Ovary (tissue), 3 donors: ENCODE results near the gene ELP2.

ENCODE experiments used
- CTCF ChIP-seq, 3 donors: fragments of 450-650 bp in 2 of 3; fragments of 200-600 bp in 1 of 3; IDR thresholded peaks; one replicate each; pipeline versions ENCODE4 v1.5.1 to v1.8.0; 2016 to 2022; ENCODE audit warnings: antibody characterized with exemption in 3 of 3, mild to moderate bottlenecking in 1 of 3
- POLR2A ChIP-seq: fragments of 450-650 bp; IDR thresholded peaks from one replicate; pipeline ENCODE4 v1.6.1; 2017; ENCODE audit warnings: antibody characterized with exemption, mild to moderate bottlenecking, moderate library complexity
- donor health status: DM: no; HTN: no; CAD: no.

DNA sequence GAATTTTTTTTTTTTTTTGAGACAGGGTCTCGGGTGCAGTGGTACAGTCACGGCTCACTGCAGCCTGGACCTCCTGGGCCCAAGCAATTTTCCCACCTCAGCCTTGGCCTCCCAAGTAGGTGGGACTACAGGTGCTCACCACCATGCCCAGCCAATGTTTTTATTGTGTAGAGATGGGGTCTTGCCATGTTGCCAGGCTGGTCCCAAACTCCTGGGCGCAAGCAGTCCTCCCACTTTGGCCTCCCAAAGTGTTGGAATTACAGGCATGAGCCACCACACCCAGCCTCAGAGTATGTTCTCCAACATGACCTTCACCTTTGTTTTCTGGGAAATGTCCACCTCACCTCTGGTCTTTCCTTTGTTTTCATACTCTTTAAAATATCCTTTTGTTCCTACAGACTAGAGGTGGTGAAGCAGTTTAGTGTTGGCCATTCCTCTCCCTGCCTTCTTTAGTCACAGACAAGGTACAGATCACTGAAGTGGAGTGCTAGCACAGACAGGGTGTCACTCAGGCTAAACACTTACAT, 38.1 kb downstream of the ELP2 start:
- TF ChIP-seq CTCF (IDR thresholded peaks at IDR 0.05) (no peak), POLR2A (no peak)
